Pulmonary artery endothelial cell (primary cell): ENCODE results near the gene TXNRD2. TPM values are rescaled to one million over a fixed set of nuclear protein-coding genes. Genes with fewer than 3 reads are reported as not detected.
"Not testable (repeated sequence)": the region's sequence is repeated elsewhere in the genome, so short reads cannot be mapped to it uniquely, and the experiment has no call there.

Experiments
- DNase-seq: peaks from one replicate; pipeline ENCODE4 v3.0.0-alpha.2; 2011; ENCODE audit warnings: low read depth, low spot score
- total RNA-seq: library from RNA; depleted of rRNA; stranded (reverse); fragments of >200 nt; gene quantifications from 2 replicates; pipeline ENCODE4 v1.2.3, GENCODE V29; 2014

TXNRD2 gene
- total RNA-seq, 1 donor from 2014 or later: 73.7 TPM

DNA sequence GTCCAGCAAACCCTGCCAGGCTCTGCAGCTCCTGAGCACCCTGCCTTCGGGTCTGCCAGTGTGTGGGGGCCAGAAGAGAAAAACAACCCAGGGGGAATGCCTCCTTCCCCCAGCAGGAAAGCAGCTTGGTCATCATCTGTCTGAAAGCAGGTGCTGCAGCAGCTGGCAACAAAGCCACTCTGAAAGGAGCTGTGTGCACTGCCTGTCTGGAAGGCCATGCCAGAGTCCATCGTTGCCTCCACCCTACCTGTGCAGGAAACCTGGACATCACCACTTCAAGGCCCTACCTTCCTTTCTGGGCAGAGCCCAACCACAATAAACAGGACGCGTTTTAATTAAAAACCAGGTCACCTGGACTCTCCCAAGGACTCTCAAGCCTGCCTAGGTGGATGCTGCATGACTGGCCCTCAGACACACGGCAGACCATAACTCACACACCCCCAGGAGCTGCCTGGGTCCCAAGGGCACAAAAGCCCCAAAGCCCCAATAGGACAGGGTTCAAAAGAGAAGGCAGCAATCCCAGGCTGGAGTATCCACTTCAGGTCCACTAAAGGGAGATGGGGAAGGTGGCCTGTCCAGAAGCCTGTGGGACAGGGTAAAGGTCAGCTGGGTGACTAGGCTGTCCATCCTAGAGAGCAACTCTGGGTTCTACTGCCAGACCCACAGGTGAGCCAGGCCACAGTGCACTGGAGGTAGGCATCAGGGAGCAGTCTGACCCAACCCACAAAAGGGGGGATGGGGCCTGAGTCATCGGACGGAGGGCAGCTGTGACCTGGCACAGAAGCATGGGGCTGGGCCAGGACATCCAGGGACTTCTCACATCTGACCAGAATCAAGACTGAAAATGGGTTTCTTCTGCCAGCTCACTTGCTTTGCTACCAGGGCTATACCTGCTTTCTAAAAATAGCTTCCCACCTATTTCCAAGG lies 93.1 kb downstream of the TXNRD2 start:
- no peak for DNase-seq

DNA sequence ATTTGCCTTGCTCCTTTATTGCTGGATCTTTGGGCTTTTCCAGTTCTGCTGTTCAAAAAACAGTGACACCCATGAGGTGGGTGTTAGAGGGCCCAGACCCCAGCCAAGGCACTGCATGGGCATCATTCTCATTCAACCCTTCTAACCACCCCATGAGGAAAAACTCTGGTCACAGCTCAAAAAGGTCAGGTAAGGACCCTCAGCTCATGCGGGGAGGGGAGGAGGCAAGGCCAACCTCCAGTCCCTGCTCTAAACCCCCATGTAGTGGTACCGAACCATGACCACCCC lies 94.3 kb downstream of the TXNRD2 start:
- DNase-seq: no peak

DNA sequence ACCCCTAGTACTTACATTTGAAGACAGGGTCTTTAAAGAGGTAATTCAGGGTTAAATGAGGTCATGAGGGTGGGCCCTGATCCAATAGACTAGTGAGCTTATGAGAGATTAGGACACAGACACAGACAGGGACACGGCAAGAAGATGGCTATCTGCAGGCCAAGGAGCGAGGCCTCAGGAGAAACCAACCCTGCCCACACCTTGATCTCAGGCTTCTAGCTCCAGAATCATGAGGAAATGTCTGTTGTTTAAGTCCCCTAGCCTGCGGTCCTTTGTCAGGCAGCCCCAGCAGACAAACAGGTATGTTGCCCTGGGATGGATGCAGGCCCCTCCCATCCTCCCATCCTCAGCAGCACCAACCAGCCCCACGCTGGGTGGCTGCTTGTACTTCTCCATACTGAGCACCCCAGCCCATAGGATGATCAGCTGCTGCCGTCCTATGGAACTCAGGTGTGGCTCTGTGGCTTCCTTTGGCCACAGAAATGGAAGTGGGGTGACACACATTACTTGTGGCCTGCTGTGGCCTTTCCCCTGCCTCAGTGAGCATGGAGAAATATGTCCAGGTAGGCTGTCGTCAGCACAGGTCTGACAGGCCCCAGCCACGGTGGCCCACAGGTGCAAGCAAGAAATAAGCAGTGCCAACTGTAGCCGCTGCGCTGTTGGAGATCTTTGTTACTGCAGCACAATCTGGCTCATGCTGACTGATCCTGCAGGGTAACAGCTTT lies 94.8 kb downstream of the TXNRD2 start:
- no peak for DNase-seq

DNA sequence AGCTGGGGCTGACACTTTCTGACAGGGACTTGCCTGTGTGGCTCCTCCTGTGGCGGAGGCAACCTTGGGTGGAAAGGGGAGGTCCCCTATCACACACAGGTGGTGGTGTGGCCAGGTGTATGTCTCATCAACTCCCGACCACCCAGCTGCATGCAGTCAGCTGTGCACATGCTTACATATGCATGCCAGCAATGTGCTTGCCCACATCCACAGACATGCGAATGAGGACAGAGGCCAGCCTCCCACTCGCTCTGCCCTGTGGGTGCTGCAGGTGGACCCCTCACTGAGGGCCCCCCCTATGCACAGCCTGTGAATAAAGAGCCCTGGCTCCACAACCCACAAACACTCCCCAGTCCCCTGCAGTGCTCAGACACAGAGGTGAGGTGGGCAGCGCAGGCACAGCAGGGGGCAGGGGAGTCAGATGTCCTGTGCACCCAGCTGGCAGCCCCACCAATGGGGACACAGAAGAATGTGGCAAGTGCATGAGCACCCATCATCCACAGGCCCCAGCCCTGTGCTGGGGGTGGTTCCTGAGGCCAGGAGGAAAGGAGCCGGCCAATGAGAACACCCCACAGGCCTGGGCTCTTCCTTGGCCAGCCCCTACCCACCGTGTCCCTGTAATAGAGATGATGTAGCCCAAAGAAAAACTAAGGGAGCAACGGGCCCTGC lies 96.4 kb downstream of the TXNRD2 start:
- DNase-seq: no peak

DNA sequence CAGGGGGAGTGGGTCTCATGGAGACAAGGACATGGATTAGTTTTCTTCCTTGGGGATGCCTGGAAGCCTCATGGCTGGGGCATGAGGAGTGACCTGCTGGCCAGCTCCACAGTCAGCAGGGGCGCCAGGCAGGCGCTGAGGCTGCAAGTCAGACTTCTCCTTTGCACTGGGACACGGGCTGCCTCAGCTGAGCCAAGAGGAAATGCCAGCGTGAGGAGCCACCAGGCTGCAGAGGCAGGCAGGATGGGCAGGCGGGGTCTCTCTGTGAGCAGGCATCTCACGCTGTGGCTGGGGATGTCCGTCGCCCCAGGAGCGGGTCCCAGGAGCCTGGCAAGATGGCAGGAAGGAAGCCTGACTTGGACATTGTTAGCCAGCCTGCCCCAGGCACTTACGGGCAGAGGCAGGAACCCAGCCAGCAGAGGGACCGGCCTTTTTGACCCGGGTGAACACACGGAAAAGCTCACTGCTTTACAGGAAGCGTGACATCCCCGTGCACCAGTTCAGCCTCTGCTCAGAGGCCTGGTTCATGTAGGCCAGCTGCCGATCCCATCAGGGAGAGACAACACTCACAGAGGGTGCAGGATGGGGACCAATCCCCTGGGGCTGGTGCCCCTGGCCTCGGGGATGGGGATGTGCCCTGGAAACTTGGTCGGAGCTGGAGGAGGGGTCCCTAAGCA lies 97.1 kb downstream of the TXNRD2 start:
- DNase-seq: peak; percentile 60

DNA sequence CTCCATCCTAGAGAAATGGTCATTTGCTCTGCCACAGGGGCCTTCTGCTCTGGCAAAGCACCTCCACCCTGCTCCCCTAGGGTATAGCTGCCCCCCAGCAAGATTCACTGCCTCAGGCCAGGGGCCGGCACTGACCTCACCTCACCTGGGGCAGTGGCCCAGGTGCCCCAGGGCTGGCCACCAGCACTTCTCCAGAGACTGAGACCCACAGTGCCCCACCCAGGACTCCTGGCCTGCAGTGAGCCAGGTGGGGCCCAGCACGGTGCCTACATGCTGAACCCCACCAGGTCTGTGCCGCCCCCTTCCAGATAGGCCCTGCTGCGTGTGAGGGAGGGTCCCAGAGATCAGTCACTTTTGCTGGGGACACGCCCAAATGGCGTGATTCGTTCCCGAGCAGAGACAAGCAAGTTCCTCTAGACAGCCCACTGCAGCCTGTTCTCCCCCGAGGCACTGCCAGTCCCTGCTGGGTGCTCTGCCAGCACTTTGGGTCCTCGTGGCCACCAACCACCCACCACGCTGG lies 97.7 kb downstream of the TXNRD2 start:
- DNase-seq: no peak

DNA sequence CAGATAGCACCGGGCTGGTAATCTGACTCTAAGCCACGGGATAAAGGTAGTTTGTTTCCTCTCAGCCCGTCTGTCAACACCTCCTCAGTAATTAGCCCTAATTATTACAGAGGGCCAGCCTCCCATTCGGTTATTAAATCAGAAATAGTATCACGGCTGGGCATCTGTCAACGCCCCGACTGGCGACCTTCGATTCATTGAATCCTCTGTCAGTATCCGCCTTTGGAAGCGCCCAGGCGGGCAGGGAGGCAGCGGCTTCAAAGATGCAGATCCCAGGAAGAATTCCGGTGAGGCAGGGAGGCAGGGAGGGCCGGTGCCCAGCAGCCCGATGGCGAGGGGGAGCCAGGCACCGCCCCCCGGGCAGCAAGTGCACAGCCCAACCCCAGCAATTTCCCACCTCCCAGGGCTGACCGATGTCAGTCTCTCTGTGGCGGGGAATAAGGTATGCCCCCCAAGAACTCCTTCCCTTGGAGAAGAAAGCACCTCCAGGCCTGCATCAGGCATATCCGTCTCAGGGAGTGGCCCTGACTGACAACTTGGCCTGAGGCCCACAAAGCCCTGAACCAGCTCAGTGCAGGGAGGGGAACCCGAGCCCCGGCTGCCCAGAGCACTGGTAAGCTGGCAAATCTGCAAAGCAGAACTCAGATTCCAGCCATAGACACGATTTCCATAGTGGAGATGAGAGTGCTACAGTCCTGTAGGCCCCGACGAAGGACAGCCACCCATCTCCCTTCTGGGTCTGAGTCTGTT lies 98.3 kb downstream of the TXNRD2 start:
- no peak for DNase-seq

DNA sequence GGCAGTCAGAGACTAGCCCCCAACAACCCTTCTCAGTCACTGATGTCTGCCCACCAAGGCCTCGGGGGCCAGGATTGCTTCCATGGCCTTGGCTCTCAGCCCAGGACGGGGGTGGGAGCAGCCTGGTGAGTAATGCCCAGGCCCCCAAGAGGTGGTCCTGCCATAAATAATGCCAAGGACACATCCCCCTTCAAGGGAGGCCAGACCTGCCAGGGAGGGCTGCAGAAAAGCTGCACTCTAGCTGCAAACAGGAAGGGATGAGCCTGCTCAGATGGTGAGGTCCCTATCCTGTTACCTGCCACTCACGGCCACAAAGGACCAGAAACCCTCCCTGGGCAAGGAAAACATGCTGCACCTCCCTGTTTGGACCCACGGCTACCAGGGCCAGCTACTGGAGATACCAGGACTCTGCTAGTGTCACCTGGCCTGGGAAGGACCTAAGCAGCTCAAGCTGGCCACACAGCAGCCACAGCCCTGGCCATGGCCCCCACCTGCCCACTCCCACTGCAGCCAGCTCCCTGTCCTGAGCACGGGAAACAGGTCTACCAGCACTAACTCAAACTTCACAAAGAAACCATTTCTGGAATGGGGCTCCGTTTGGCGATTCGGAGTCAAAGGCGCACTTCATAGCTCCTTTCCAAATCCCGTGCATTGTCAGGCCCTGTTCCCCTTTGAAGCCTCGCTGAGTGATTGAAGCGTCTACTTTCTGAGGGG lies 99.1 kb downstream of the TXNRD2 start:
- no peak for DNase-seq

DNA sequence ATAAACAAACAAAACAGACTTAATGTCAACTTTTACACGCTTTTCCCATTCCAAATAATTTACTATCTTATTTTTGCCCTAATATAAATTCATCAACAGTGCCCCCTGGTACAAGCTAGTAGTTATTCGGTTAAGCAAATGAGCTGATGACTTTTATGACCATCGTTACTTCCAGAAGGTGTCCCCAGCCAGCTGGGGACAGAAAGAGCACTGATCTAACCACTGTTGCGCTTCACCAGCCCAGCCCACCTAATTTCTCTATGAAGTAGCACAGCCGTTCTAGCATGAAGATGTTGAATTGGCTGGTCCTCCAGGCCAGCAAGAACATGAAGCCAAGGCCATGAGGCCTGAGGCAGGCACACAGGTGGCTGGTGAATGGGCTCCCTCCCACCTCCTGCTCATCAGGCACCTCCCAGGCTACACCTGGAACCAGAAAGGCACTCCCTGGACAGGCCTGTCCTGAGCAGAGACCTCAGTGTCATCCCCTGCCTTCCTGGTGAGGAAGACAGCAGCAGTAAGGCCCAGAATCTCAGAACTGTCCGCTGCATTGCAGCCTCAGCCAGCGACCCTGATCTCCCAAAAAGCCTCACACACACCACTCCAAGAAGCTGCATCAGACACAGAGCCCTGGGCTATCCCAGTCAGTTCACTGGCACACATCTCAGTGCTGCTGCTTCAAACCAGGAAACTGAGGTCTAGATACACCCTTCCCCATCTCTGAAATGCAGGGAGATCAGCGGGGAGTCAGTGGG lies 99.8 kb downstream of the TXNRD2 start:
- no peak for DNase-seq

DNA sequence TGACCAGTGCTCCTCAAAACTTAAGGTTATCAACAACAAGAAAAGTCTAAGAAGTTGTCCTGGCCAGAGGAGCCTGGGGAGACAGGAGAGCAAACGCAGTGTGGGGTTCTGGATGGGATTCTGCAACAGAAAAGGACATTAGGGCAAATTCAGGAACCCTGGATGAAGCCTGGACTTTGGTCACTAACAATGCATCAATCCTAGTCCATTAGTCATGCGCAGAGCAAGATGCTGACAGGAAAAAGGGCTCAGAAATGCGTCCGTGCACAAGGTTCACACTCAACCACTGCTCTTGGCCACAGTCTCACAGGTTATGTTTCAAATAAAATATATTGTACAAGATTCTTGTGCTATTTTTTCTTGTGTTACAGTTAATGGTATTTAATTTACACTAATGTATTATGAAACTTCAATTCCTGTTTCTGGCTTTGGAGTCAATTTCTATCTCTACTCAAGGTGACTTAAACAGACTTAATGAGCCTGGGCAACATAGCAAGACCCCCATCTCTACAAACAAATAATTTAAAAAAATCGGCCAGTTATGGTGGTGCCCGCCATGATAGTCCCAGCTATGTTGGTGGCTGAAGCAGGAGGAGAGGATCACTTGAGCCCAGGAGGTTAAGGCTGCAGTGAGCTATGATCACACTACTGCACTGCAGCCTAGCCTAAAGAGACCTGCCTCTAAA lies 100.5 kb downstream of the TXNRD2 start:
- no peak for DNase-seq

DNA sequence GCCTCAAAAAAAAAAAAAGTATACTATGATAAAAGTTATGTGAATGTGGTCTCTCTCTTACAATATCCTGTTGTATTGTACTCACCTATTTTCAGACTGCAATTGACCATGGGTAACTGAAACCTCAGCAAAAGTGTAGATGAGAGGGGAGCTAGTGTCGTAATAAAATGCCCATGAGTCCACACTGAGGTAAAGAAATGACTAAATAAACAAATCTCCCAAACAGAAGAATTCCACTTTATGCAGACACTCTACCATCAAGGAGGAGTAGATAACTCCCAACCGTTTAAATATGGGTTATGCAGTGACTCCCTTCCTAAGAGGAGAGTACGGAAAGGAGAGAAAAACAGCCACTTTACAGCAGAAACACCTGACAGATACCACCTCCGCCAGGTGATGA lies 101.6 kb downstream of the TXNRD2 start:
- DNase-seq: no peak

DNA sequence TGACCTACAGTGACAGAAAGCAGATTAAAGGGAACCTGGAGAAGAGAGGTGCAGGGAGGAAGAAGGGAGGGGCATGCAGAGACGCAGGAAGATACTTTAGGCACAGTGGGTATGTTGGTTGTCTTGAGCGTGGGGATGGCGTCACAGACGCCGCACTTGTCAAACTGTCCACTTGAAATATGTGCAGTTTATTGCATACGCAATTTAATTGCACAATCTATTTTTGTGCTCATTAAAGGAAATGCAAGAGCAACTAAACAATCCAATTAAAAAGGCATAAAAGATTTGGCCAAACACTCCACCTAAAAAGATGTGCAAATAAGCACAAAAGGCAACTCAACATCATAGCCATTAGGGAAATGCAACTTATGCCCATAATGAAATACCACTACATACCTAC lies 103.7 kb downstream of the TXNRD2 start:
- DNase-seq: no peak

DNA sequence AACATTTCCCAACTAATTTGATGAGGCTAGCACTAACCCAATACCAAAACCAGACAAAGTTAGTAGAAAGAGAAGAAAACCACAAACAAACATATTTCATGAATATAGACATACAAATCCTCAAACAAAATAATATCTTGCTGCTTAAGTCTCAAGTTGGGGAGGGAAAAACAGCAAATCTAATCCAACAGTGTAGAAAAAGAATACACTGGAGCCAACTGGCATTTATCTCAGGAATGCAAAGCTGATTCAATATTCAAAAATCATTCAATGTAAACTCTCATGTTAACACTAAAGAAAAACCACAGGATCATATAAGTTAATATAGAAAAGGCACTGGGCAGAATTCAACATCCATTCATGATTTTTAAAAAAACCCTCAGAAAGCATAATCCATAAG lies 105.1 kb downstream of the TXNRD2 start:
- no peak for DNase-seq

DNA sequence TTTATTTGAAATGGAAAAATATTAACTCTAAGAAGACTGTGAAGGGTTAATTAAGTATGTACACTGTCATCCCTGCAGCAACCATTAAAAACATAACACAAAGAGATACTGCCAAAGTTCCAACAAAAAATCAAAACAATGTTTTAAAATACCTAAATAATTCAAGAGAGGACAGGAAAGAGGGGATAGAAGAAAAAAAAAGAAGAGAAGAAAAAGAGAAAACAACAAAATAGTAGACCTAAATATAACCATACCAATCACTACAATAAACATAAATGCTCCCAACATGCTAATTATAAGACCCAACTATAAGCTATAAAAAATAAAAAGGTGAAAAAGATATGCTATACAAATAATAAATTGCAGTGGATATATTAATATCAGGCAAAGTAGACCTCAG lies 107.0 kb downstream of the TXNRD2 start:
- DNase-seq: no peak

DNA sequence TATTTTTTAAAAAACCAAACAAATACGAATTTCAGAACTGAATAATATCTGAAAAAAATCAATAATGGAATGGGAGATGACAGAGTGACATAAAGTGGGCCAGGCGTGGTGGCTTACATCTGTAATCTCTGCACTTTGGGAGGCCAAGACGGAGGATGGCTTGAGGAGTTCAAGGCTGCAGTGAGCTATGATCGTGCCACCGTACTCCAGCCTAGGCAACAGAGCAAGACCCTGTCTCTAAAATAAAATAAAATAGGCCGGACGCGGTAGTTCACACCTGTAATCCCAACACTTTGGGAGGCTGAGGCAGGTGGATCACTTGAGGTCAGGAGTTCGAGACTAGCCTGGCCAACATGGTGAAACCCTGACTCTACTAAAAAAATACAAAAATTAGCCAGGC lies 108.3 kb downstream of the TXNRD2 start:
- DNase-seq: not testable (repeated sequence)

DNA sequence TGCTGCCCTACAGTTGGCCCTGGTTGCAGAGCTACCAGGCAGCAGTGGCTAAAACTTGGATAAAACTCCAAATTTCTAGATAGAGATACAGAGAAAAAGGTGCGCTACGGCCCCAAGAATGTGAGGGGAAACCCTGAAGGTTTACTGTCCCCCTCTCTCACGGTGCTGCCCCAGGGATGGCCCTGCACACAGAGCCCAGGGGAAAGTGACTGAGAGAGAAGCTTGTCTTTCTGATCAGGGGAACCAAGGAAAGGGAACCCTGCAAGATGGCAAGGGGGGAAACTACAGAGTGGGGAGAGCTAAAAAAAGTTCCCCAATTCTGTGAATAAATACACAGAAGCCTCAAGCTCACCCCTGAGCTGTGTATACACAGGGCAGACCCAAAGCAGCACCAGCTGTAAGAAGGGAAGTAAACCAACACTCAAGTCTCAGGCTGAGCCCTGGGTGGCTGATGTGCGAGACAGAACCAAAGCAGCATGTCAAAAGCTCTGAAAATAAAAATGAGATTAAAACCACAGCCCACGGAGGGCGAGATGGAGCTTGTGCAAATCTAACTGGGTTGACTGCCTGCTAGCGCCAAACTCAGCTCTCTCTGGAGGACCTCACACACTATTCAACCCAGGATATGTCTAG lies 109.0 kb downstream of the TXNRD2 start:
- DNase-seq: no peak

DNA sequence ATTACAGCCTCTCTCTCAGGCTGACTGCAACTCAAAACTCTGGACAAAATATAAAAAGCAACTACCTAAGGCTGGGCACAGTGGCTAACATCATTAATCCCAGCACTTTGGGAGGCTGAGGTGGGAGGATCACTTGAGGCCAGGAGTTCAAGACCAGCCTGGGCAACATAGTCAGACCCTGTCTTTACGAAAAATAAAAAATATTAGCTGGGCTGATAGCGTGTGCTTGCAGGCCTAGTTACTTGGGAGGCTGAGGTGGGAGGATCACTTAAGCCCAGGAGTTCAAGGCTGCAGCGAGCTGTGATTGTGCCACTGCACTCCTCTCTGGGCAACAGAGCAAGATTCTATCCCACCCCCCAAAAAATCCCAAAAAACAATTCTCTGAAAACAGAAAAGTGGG lies 109.6 kb downstream of the TXNRD2 start:
- not testable (repeated sequence) for DNase-seq

DNA sequence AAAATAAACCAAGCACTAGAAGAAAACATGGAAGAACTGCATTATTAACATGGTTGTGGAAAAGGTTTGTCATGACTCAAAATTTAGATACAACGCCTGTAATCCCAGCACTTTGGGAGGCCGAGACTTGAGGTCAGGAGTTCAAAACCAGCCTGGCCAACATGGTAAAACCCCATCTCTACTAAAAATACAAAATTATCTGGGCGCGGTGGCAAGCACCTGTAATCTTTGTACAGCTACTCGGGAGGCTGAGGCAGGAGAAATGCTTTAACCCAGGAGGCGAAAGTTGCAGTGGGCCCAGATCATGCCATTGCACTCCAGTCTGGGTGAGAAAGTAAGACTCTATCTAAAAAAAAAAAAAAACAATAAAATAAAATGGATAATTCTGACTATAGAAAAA lies 110.6 kb downstream of the TXNRD2 start:
- DNase-seq: no peak

DNA sequence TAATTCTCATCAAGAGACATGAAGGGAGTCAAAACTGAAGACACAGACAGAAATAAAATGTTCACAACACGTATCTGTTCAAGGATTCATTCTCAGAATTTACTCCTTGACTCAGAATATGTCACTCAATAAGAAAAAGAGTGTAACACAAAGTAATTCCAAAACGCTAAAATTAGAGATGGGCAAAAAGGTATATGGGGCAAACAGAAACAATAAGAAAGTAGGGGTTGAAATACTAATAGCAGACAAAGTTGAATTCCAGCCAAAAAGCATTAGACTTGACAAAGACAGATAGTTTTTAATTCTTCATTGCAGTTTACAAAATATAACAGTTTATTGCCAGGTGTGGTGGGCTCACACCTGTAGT lies 113.6 kb downstream of the TXNRD2 start:
- no peak for DNase-seq
